Anterior cingulate cortex (tissue), 58 donors: Measurements from ENCODE around the gene DHX15.

Experiments
- DNase-seq, 58 donors: peaks; one replicate each; lab custom pipeline; 2025; lab: John Stamatoyannopoulos, UW

Gene DHX15

GRCh38 chr4:24583451-24584210 lies 723 bp downstream of the DHX15 start:
- peak in 52 of 58 donors; percentile 8 to 77 (median 46) for DNase-seq

GRCh38 chr4:24582235-24582832 lies 2.0 kb downstream of the DHX15 start:
- DNase-seq, result no peak

- DNase-seq, result no peak
Measured at GRCh38 chr4:24578364-24578763, 6.0 kb downstream of the DHX15 start.

GRCh38 chr4:24576276-24576675 lies 8.1 kb downstream of the DHX15 start:
- no peak for DNase-seq

GRCh38 chr4:24574236-24574635 lies 10.1 kb downstream of the DHX15 start:
- no peak for DNase-seq

GRCh38 chr4:24573582-24573981 lies 10.8 kb downstream of the DHX15 start:
- no peak for DNase-seq

- DNase-seq, result no peak
Measured at GRCh38 chr4:24570574-24571236, 13.6 kb downstream of the DHX15 start.

- no peak for DNase-seq
Measured at GRCh38 chr4:24570172-24570571, 14.2 kb downstream of the DHX15 start.

GRCh38 chr4:24569662-24570061 lies 14.7 kb downstream of the DHX15 start:
- no peak for DNase-seq

- DNase-seq, result no peak
Measured at GRCh38 chr4:24568425-24568824, 15.9 kb downstream of the DHX15 start.

GRCh38 chr4:24565054-24565453 lies 19.3 kb downstream of the DHX15 start:
- DNase-seq, result no peak

GRCh38 chr4:24564488-24564887 lies 19.9 kb downstream of the DHX15 start:
- DNase-seq, result no peak

GRCh38 chr4:24561438-24562139 lies 22.8 kb downstream of the DHX15 start:
- DNase-seq, result no peak

- no peak for DNase-seq
Measured at GRCh38 chr4:24560868-24561368, 23.4 kb downstream of the DHX15 start.

- DNase-seq, result no peak
Measured at GRCh38 chr4:24559889-24560288, 24.5 kb downstream of the DHX15 start.

GRCh38 chr4:24559032-24559821 lies 25.1 kb downstream of the DHX15 start:
- DNase-seq, result no peak

- no peak for DNase-seq
Measured at GRCh38 chr4:24557026-24558025, 27.0 kb downstream of the DHX15 start.

GRCh38 chr4:24551492-24552289 lies 32.7 kb downstream of the DHX15 start:
- DNase-seq, result no peak
